UCSD-AML1 (cell line): ENCODE results near the gene SLC38A5.
"Not testable (repeated sequence)": the region's sequence is repeated elsewhere in the genome, so short reads cannot be mapped to it uniquely, and the experiment has no call there.

Source experiments
- DNase-seq: peaks from one replicate; lab custom pipeline; 2025; ENCODE audit not compliant: unreplicated experiment; lab: John Stamatoyannopoulos, UW

SLC38A5 gene

DNA sequence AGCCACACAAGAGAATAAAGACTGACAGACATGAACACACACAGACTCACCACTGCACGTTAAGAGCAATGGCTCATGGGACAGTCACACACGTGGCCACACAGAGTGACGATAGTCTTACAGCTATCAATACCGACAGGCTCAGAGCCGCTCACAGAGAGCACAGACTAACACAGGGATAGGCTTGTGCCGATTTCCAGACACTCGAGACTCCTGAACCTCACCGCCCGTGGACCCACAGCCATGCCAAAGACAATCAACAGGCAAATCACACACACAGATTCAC, 716 bp upstream of the SLC38A5 start:
- DNase-seq: no peak

- DNase-seq: peak; percentile 31
Measured at GRCh38 chrX:48468693-48469691, 1.1 kb downstream of the SLC38A5 start.

- no peak for DNase-seq
Measured at GRCh38 chrX:48468247-48468671, 1.8 kb downstream of the SLC38A5 start.

DNA sequence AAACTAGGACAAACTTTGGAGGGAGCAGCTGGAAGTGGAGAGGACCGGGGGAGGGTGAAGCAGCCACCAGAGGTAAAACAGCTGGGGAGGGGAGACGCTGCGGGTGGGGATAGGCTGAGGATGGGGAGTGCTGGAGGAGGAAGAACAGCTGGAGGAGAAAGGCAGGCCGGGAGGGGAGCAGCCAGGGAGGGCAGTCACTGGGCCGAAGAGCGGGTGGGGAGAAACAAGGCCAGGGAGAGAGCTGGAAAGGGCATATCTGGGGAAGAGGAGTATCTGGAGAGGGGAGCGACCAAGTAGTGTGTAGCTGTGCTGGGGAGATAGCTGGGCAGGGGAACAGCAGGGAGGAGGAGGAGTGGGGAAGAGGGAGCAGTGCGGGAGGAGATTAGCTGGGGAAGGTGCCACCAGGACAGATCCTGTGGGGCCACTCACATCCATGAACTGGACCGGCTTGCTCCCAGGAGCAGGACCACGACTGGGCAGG, 2.7 kb downstream of the SLC38A5 start:
- no peak for DNase-seq

DNA sequence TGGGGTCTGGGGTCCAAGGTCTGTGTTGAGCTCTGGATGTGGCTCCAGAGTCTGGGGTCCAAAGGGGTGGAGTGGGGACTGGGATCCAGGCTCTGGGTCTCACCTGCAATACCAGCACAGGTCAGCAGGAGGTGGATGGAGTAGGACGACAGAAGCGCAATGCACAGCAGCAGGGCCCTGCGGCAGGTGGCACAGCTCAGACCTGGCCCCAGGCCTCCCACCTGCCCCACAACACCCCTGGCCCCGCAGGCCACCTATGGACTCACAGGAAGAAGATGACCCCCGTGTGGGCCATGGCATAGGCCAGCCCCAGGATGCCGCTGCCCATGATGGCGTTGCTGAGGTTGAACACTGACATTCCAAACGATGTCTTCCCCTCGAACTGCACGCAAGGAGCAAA, 3.4 kb downstream of the SLC38A5 start:
- DNase-seq: no peak

- no peak for DNase-seq
Measured at GRCh38 chrX:48465336-48465933, 4.6 kb downstream of the SLC38A5 start.

GRCh38 chrX:48461830-48462229, 8.2 kb downstream of the SLC38A5 start:
- DNase-seq: no peak

DNA sequence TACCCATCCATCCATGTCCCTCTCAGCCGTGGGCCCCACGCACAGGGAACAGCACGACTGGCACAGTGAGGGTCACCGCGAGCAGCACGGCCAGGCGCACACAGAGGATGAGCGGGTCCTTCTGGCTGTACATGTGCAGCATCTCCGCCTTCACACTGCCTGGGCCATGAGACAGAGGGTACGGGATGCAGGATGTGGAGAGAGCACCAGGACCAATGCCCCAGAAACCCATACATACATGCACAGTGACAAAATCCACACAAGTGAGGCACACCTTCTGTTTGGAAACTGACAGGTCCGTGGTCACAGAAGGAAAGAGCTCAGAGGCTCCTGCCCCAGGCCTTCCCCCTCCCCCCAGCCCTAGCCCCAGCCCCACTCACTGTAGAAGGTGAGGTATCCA, 9.5 kb downstream of the SLC38A5 start:
- no peak for DNase-seq

DNA sequence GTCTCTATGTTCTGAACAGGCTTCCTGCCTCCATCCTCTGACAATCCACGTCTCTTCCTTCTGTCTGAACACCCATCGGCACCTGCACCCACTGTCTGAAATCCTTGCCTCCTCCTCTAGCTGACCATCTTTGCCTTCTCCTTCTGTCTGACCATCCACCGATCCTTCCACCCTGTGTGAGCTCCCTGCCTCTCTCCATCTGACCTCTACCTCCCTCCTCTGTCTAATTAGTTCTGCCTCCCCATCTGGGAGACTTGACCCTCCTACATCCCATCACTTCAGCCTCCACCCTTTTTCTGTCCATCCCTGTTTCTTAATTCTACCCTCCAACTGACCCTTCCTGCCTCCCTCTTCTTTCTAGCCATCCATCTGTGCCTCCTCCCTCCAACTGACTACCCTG, 10.0 kb downstream of the SLC38A5 start:
- DNase-seq: no peak

DNA sequence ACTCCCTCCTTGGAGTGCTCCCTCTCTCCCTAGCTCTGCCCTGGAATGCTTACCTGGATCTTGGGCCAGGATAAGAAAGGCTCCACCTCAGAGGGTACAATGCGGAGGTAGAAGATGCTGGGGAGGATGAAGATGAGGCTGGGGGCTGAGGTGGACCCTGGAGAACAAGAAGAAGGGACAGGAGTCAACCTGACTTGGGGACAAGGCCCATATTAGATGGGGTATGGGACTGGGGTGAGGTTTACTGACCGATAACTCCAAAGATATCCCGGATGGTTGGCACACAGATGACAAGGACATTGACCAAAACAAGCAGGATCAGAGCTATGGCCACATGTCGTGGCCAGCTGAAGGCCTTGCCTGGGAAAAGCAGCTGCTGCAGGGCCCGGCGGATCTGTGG, 10.6 kb downstream of the SLC38A5 start:
- DNase-seq: no peak

- no peak for DNase-seq
Measured at GRCh38 chrX:48458711-48459110, 11.3 kb downstream of the SLC38A5 start.

DNA sequence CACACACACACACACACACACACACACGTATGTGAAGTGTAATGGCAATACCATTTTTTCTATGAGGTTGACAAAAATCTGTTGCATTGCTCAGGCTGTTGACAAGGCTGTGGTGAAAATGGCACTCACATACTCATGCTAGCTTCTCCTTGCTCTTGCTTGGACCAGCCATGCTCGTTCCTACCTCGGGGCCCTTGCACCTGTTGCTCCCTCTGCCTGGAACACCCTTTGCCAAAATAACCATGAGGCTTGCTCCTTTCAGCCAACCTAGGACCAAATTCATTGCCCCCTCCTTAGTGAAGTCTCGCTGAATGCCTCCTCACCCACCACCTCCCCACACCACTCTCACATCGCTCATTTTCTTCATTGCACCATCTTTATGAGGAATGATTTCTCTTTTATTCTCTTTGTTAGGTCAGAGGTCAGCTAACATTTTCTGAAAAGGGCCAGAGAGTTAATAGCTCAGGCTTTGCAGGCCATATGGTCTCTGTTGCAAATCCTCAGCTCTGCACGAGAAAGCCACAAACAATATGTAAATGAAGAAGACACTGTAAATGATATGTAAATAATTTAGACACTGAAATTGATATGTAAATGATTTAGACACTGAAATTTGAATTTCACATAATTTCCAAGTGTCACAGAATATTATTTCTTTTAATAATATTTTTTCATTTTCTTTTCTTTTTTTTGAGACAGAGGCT, 13.3 kb downstream of the SLC38A5 start:
- DNase-seq: no peak

DNA sequence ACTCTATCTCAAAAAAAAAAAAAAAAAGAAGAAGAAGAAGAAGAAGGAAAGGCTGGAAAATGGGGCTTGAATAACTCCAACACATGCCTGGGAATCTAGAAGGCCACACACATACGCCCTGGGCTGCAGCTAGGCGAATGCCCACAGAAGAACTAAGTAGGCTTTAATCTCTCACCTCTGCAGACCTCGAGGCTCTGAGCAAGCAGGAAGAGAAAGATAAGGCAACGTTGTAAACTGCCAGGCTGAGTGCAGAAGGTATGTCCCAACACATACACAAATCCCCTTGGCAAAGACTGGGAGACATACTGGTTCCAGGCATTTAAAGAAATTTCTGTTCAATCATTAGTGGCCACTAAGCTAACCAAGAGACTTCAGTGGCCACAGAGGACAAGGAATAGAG, 18.4 kb downstream of the SLC38A5 start:
- DNase-seq: no peak

GRCh38 chrX:48450076-48450475, 20.0 kb downstream of the SLC38A5 start:
- no peak for DNase-seq

- DNase-seq: not testable (repeated sequence)
Measured at GRCh38 chrX:48447201-48447600, 22.9 kb downstream of the SLC38A5 start.

GRCh38 chrX:48433713-48434112, 36.3 kb downstream of the SLC38A5 start:
- not testable (repeated sequence) for DNase-seq

- DNase-seq: not testable (repeated sequence)
Measured at GRCh38 chrX:48430166-48430565, 39.9 kb downstream of the SLC38A5 start.

DNA sequence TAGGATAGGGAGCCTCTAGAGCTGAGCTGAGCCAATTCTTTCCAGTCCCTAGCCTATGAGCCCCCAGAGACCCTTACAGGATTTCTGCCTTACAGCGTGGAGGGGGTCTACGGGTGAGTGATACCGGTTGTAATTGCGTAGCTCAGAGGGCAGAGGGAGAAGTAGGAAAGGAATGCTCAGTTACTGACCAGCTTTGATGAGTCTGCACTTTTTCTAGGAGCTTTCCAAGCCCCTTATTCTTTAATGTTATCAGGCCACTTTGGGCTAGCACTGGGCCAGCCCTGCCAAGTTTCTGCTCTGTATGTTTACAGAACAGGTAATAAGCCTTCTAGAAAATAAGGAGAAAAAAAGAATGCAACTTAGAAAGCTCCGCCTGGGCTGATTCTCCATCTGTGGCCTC, 40.5 kb downstream of the SLC38A5 start:
- DNase-seq: not testable (repeated sequence)

- not testable (repeated sequence) for DNase-seq
Measured at GRCh38 chrX:48427027-48427716, 42.9 kb downstream of the SLC38A5 start.

DNA sequence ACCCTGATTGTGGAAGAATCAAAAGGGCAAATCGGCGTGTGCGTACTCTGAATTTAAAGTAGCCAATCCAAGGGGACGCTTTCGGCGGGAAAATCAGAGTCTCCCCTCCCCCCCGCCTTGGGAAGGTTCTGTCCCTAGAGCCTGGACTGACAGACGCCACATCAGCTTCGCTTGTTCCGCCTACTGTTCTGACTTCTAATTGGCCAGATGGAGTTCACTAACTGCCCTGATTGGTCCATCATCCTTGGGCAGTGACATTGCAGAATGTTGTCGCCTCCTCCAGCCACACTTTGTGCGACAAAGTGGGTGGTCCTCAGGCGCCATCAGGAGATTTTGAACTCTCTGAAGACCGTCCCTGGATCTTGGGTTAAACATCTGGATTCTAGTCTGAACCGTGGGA, 58.2 kb downstream of the SLC38A5 start, which contains the start of gene SSX4B:
SSX4B (minus strand) TSS at position 101 of the 400 bp plus-strand sequence. CDS start 588 bp downstream, outside the sequence.
- DNase-seq: not testable (repeated sequence)
